ENCODE results near the gene OR2V1.
"Not testable (repeated sequence)": the region's sequence is repeated elsewhere in the genome, so short reads cannot be mapped to it uniquely, and the experiment has no call there.

The OR2V1 gene

DNA sequence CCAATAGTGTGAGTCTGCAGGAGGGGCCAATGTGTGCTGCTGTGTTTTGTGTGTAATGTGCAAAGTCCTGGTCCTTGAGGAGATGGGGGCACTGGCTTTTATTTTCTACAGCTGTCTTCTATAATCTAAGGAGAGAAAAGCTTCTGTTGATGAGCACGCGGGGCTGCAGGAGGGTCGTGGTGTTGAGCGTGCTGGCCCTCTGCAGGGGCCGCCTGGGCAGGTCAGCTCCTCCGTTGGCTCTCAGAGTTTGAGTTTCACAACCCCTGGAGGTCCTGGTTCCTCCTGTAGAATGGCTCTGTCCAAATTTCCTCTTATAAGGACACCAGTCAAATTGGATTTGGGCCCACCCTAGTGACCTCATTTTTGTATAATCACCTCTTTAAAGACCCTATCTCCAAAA lies 12.6 kb downstream of the OR2V1 start:
- no peak for DNase-seq (ENCODE audit: low read depth in 1 of 2, low spot score in 1 of 2)
- TF ChIP-seq REST (IDR thresholded peaks at IDR 0.05; ENCODE audit: insufficient replicate concordance, low read depth), result no peak
- Histone ChIP-seq H3K27me3 (ENCODE audit: insufficient read depth, poor library complexity, severe bottlenecking) (peaks cover 26% of the 10 kb centered on the region), H3K27ac (replicated peaks) (no peak overlapping the region), H3K4me3 (replicated peaks; ENCODE audit: insufficient read depth, low read length) (no peak overlapping the region)

- Histone ChIP-seq H3K27ac (replicated peaks) (no peak overlapping the region), H3K27me3 (ENCODE audit: insufficient read depth, poor library complexity, severe bottlenecking) (peaks cover 22% of the 10 kb centered on the region), H3K4me3 (replicated peaks; ENCODE audit: insufficient read depth, low read length) (no peak overlapping the region)
- no peak for TF ChIP-seq GABPA (IDR thresholded peaks at IDR 0.05; ENCODE audit: low read depth)
- TF ChIP-seq SPI1 (IDR thresholded peaks at IDR 0.05; ENCODE audit: borderline replicate concordance, low read depth), result no peak
- TF ChIP-seq REST (IDR thresholded peaks at IDR 0.05; ENCODE audit: insufficient replicate concordance, low read depth), result no peak
- TF ChIP-seq POLR2AphosphoS5 (IDR thresholded peaks at IDR 0.05; ENCODE audit: low read depth), result no peak
- no peak for TF ChIP-seq CTCF (IDR thresholded peaks at IDR 0.05; ENCODE audit: insufficient read depth, low read length)
- no peak for DNase-seq (ENCODE audit: low read depth in 1 of 2, low spot score in 1 of 2)
Measured at GRCh38 chr5:181114844-181115778, 15.9 kb downstream of the OR2V1 start.

DNA sequence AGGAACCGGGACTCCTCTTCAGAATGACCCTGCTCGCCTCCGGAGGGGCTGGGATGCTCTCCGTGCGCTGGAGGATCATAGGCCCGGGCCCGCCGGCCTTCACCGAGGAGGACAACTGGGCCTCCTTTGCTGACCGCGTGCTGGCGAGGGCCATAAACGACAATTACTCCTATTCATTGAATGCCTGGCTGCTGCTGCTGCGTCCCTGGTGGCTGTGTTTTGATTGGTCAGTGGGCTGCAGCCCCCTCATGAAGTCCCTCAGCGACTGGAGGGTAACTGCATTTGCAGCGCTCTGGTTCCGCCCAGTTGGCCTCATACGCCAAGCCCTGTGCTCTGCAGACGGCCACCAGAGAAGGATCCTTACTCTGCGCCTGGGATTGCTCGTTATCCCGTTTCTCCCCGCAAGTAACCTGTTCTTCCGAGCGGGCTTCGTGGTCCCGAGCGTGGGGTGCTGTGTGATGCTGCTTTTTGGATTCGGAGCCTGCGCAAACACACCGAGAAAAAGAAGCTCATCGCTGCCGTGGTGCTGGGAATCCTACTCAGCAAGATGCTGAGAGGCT lies 16.6 kb downstream of the OR2V1 start:
- Histone ChIP-seq H3K27me3 (ENCODE audit: insufficient read depth, poor library complexity, severe bottlenecking) (peaks cover 18% of the 10 kb centered on the region), H3K27ac (replicated peaks) (no peak overlapping the region), H3K4me3 (replicated peaks; ENCODE audit: insufficient read depth, low read length) (no peak overlapping the region)
- DNase-seq (ENCODE audit: low read depth in 1 of 2, low spot score in 1 of 2), result no peak
- TF ChIP-seq CTCF (IDR thresholded peaks at IDR 0.05; ENCODE audit: insufficient read depth, low read length), result no peak
- TF ChIP-seq SPI1 (IDR thresholded peaks at IDR 0.05; ENCODE audit: borderline replicate concordance, low read depth), result no peak
- no peak for TF ChIP-seq REST (IDR thresholded peaks at IDR 0.05; ENCODE audit: insufficient replicate concordance, low read depth)
- no peak for TF ChIP-seq POLR2AphosphoS5 (IDR thresholded peaks at IDR 0.05; ENCODE audit: low read depth)
- TF ChIP-seq GABPA (IDR thresholded peaks at IDR 0.05; ENCODE audit: low read depth), result no peak

- H3K4me3 ChIP-seq (replicated peaks; ENCODE audit: insufficient read depth, low read length); DNase-seq (ENCODE audit: low read depth in 1 of 2, low spot score in 1 of 2); H3K27ac ChIP-seq (replicated peaks): not testable (repeated sequence)
- H3K27me3 ChIP-seq (ENCODE audit: insufficient read depth, poor library complexity, severe bottlenecking), result peaks cover 18% of the 10 kb centered on the region
Measured at GRCh38 chr5:181113572-181113971, 17.4 kb downstream of the OR2V1 start.

Data from HL-60 (cell line).